HG03064 (cell line): Measurements from ENCODE around the gene REXO4.
"Not testable (repeated sequence)": the region's sequence is repeated elsewhere in the genome, so short reads cannot be mapped to it uniquely, and the experiment has no call there.

ENCODE experiments used
- ATAC-seq: cut with Tn5 transposase; IDR thresholded peaks from one replicate; pipeline ENCODE4 v1.9.1; 2021; ENCODE audit warnings: low read depth; ENCODE audit not compliant: unreplicated experiment

Gene REXO4

DNA sequence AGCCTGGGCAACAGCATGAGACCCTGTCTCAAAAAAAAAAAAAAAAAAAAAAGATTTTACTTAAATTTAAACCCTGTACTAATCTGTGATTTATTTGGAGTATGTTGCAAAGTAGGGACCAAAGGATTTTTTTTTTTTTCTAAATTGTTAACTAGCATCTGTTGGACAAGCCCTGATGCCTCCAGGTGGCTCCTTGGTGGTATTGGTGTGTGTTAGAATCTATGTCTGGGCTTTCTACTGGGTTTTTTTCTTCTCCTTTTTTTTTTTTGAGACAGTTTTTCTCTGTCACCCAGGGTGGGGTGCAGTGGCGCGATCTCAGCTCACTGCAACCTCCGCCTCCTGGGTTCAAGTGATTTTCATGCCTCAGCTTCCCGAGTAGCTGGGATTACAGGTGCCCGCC, 34.1 kb upstream of the REXO4 start:
- ATAC-seq = not testable (repeated sequence)

DNA sequence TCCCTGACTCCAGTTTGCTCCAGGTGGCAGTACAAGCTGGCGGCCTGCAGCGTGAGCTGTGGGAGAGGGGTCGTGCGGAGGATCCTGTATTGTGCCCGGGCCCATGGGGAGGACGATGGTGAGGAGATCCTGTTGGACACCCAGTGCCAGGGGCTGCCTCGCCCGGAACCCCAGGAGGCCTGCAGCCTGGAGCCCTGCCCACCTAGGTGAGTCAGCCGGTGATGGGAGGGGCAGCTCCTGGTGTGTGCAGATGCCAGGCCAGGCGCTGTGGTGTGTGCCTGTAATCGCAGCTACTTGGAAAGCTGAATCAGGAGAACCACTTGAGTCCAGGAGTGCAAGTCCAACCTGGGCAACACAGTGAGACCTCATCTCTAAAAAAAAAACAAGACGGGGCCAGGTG, 31.9 kb upstream of the REXO4 start:
- ATAC-seq = no peak

- ATAC-seq = no peak
Measured at GRCh38 chr9:133448487-133448972, 30.7 kb upstream of the REXO4 start.

- ATAC-seq = no peak
Measured at GRCh38 chr9:133445293-133445969, 27.6 kb upstream of the REXO4 start.

DNA sequence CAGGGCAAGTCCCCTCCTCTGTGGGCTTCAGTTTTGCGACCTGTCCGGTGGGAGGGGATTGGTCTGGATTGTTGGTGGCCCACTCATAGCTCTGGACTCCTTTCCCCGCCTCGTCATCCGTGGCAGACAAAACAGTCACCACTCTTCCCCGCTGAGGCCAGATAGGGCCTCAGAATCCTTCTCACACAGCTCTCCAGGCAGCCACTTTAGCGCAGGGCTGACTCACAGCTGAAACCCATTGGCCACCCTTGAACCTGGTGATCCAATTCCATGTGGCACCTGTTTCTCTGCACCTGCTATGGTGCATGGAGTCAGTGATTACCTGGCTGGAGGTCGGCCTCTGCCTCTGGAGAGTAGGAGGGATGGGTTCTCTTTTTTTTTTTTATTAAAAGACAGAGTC, 26.2 kb upstream of the REXO4 start:
- ATAC-seq = no peak

GRCh38 chr9:133443248-133443647, 25.4 kb upstream of the REXO4 start:
- no peak for ATAC-seq

DNA sequence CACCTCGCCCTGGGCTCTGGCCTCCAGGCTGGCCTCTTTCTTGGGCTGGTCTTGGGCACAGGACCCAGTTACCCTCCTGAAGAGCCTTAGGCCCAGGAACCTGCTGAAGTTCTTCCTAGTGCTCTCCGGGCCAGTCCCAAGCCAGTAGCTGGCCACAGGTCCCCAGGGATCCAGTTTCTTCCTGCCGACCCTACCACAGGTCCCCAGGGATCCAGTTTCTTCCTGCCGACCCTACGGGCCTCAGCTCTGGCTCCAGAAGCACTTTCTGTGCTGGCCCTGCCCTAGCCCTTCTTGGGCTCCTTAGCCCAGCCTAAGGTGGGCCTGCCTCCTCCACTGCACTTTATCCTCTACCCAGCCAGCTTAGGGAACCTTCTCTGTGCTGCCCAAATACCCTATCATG, 23.8 kb upstream of the REXO4 start:
- ATAC-seq = no peak

- no peak for ATAC-seq
Measured at GRCh38 chr9:133440874-133441273, 23.1 kb upstream of the REXO4 start.

GRCh38 chr9:133439337-133439736, 21.5 kb upstream of the REXO4 start:
- no peak for ATAC-seq

GRCh38 chr9:133437753-133438531, 20.1 kb upstream of the REXO4 start:
- no peak for ATAC-seq

DNA sequence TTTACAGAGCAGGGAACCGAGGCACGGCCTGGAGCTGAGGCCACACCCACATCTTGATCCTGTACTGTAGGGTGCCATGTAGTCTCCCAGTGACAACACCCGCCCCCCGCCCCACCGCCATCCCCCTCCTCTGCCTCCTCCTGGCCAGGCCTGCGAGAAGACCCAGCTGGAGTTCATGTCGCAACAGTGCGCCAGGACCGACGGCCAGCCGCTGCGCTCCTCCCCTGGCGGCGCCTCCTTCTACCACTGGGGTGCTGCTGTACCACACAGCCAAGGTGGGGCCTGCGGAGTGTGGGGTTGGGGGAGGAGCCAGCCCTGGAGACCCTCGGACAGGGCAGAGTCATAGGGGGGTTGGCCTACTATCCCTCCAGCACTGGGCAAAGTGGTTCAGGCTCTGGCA, 18.9 kb upstream of the REXO4 start:
- no peak for ATAC-seq

- ATAC-seq = no peak
Measured at GRCh38 chr9:133433351-133433843, 15.6 kb upstream of the REXO4 start.

- ATAC-seq = no peak
Measured at GRCh38 chr9:133430244-133430643, 12.4 kb upstream of the REXO4 start.

DNA sequence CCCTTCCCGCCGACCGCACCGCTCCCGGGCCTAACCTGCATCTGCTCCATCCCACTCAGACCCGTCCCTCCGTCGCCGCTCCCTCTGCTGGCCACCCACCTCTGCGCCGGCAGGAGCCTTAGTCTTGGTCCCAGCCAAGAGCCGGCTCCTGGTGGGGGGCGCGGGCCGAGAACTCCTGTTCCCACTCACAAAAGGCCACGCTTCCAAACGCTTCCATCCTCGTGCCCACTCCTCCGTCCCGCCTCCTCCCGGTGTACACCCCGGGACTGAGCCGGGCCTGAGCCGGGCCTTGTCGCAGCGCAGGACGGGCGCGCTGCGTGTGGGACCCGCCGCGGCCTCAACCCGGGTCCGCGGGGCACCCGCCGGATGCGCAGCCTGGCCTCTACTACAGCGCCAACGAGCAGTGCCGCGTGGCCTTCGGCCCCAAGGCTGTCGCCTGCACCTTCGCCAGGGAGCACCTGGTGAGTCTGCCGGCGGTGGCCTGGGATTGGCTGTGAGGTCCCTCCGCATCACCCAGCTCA, 11.9 kb upstream of the REXO4 start:
- ATAC-seq = no peak

GRCh38 chr9:133429214-133429613, 11.4 kb upstream of the REXO4 start:
- no peak for ATAC-seq

- ATAC-seq = no peak
Measured at GRCh38 chr9:133428617-133429101, 10.8 kb upstream of the REXO4 start.

- ATAC-seq = no peak
Measured at GRCh38 chr9:133427658-133428348, 10.0 kb upstream of the REXO4 start.

DNA sequence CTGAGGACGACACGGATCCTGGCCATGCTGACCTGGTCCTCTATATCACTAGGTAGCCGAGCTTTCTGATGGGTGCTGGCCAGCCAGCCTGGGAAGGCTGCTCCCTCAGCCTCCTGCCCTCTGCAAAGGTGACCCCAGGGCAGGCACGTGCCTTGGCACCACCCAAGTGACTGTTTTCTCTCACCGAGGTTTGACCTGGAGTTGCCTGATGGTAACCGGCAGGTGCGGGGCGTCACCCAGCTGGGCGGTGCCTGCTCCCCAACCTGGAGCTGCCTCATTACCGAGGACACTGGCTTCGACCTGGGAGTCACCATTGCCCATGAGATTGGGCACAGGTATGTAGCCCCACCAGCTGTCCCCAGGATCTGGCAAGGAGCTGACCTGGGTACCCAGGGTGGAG, 8.2 kb upstream of the REXO4 start:
- no peak for ATAC-seq

GRCh38 chr9:133425049-133425632, 7.3 kb upstream of the REXO4 start:
- no peak for ATAC-seq

- ATAC-seq = no peak
Measured at GRCh38 chr9:133424187-133424586, 6.4 kb upstream of the REXO4 start.

DNA sequence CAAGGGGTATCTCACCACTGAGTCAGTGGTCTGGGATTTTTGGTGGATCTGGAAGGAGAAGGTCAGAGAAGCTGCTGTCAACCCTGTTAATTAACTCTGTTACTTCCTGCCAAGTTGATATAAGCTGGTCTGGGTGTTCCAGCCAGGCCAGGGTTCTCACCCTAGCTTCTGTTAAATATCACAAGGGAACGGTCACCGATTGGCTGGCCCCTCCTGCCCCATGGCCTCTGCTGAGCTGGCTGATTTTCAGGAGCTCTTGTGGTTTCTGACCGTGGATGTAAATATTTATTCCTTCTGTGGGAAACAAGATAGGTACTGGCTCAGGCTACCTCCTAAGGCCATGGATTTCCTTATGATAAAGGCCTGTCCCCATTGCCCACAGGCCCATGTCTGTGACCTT, 5.4 kb upstream of the REXO4 start:
- ATAC-seq = no peak
